ENCODE measurements around the gene NEUROG3.

DNA sequence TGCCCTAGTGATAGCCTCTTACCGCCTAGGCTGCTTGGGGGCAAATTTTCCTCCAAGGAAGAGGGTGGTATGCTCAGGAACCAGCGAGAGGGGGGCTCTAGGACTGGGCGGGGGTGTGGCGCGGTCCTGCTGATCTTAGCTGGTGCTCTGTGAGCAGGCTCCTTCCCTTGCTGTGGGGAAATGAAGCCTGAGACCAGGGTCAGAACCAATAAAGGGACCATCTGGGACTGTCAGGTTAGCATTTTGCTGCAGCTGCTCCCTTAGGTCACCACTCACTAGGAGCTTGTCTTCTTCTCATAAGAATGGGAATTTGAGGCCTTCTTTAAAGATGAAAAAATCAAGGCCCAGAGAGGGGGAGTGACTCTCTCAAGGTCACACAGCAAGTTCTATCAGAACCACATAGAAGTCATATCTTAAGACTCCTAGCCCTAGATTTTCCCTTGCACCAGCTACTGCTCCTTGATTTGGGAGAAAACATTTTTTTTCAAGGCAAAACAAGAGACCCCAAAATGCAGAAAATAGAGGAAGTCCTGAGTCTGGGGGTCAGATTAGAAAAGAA, 2.0 kb upstream of the NEUROG3 start:
- TF ChIP-seq, protein P1, sequence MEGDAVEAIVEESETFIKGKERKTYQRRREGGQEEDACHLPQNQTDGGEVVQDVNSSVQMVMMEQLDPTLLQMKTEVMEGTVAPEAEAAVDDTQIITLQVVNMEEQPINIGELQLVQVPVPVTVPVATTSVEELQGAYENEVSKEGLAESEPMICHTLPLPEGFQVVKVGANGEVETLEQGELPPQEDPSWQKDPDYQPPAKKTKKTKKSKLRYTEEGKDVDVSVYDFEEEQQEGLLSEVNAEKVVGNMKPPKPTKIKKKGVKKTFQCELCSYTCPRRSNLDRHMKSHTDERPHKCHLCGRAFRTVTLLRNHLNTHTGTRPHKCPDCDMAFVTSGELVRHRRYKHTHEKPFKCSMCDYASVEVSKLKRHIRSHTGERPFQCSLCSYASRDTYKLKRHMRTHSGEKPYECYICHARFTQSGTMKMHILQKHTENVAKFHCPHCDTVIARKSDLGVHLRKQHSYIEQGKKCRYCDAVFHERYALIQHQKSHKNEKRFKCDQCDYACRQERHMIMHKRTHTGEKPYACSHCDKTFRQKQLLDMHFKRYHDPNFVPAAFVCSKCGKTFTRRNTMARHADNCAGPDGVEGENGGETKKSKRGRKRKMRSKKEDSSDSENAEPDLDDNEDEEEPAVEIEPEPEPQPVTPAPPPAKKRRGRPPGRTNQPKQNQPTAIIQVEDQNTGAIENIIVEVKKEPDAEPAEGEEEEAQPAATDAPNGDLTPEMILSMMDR (IDR thresholded peaks at IDR 0.05; ENCODE audit: low read length): no peak
- TF ChIP-seq EZH2 (IDR thresholded peaks at IDR 0.05; ENCODE audit: borderline replicate concordance, low read length): no peak

Measured in OCI-LY1 (cell line).